DOHH2 (cell line): Measurements from ENCODE around the gene GMDS.

ENCODE experiments used
- H3F3A ChIP-seq: fragments of 200-600 bp; sonication (generic), shearing (Covaris generic); 2 replicates; pipeline ENCODE4 v1.6.0; 2016; ENCODE audit warnings: antibody characterized with exemption, mild to moderate bottlenecking; ENCODE audit not compliant: control insufficient read depth, insufficient read depth
- H3K27ac ChIP-seq: fragments of 200-600 bp; sonication (generic); 2 replicates; pipeline ENCODE4 v1.5.1; 2014; ENCODE audit warnings: low read depth, mild to moderate bottlenecking, low read length, moderate library complexity
- H3K27me3 ChIP-seq: fragments of 200-600 bp; sonication (generic); 2 replicates; pipeline ENCODE4 v1.6.1; 2014; ENCODE audit warnings: mild to moderate bottlenecking, low read length, mixed read lengths; ENCODE audit not compliant: control insufficient read depth
- H3K36me3 ChIP-seq: fragments of 200-600 bp; sonication (generic); 2 replicates; pipeline ENCODE4 v1.6.1; 2014; ENCODE audit warnings: mild to moderate bottlenecking, low read length, moderate library complexity, mixed read lengths; ENCODE audit not compliant: control insufficient read depth
- H3K4me1 ChIP-seq: fragments of 200-600 bp; sonication (generic); 2 replicates; pipeline ENCODE4 v1.6.1; 2014; ENCODE audit warnings: mild to moderate bottlenecking, low read length, mixed read lengths; ENCODE audit not compliant: control insufficient read depth
- H3K4me2 ChIP-seq: fragments of 200-600 bp; sonication (generic); 2 replicates; pipeline ENCODE4 v1.6.0; 2014; ENCODE audit warnings: mild to moderate bottlenecking, low read length, moderate library complexity
- H3K4me3 ChIP-seq: fragments of 200-600 bp; sonication (generic); 2 replicates; pipeline ENCODE4 v1.5.1; 2014; ENCODE audit warnings: mild to moderate bottlenecking, low read length, mixed read lengths
- H3K79me2 ChIP-seq: fragments of 200-600 bp; sonication (generic); 2 replicates; pipeline ENCODE4 v1.6.1; 2014; ENCODE audit warnings: mild to moderate bottlenecking, low read length, mixed read lengths; ENCODE audit not compliant: control insufficient read depth
- H3K9me2 ChIP-seq: fragments of 200-600 bp; sonication (generic); replicated peaks from 2 replicates; pipeline ENCODE4 v1.6.1; 2014; ENCODE audit warnings: mild to moderate bottlenecking, low read length, mixed read lengths; ENCODE audit not compliant: control insufficient read depth
- H3K9me3 ChIP-seq: fragments of 200-600 bp; sonication (generic); 2 replicates; pipeline ENCODE4 v1.6.1; 2014; ENCODE audit warnings: antibody characterized with exemption, low read length, mixed read lengths; ENCODE audit not compliant: control insufficient read depth, insufficient read depth
- H4K20me1 ChIP-seq: fragments of 200-600 bp; sonication (generic); 2 replicates; pipeline ENCODE4 v1.6.0; 2014; ENCODE audit warnings: low read depth, mild to moderate bottlenecking, antibody characterized with exemption, low read length, moderate library complexity; ENCODE audit not compliant: control insufficient read depth, insufficient read depth
- CTCF ChIP-seq: fragments of 200-600 bp; sonication (generic); IDR thresholded peaks from one replicate; pipeline ENCODE4 v1.5.1; 2014; ENCODE audit warnings: antibody characterized with exemption, mild to moderate bottlenecking, low read depth, low read length; ENCODE audit not compliant: poor library complexity, severe bottlenecking
- EZH2phosphoT487 ChIP-seq: fragments of 200-600 bp; sonication (generic); IDR thresholded peaks from 2 replicates; pipeline ENCODE4 v1.6.1; 2017; ENCODE audit warnings: borderline replicate concordance, mild to moderate bottlenecking, antibody characterized with exemption, low read length, moderate library complexity, mixed read lengths

GMDS gene

GRCh38 chr6:2208468-2208867 is 36.9 kb downstream of the GMDS start:
- no peak for TF ChIP-seq CTCF
- TF ChIP-seq EZH2phosphoT487, result no peak
- Histone ChIP-seq H3K36me3 (no peaks in the 10 kb centered on the region), H3K79me2 (peaks cover 9% of the 10 kb centered on the region; the same call in 1 of the 2 replicates), H3K9me3 (no peaks in the 10 kb centered on the region), H3K9me2 (no peaks in the 10 kb centered on the region), H4K20me1 (peaks cover 2% of the 10 kb centered on the region; the same call in 1 of the 2 replicates), H3K4me1 (no peaks in the 10 kb centered on the region), H3F3A (no peaks in the 10 kb centered on the region), H3K4me3 (no peak overlapping the region), H3K27me3 (no peaks in the 10 kb centered on the region), H3K27ac (no peak overlapping the region), H3K4me2 (no peak overlapping the region)

DNA sequence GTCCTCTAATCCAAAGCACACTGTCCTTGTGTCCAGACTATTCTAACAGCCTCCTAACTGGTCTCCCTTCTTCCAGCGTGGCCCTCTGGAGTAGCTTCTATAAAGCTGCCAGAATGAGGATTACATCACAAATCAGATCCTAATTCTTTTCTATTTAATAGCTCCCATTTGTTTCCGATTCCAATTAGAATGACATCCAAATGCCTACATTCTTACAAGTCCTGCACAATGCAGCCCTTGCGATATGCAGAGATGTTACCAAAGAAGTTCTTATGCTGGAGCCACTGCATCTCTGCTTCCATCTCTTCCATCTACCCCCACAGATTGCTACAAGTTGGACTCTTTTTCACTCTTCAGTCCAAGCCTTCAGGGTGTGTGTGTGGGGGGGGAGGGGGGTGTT is 40.0 kb downstream of the GMDS start:
- H3K4me2 ChIP-seq, result no peak overlapping the region
- peaks cover 2% of the 10 kb centered on the region; the same call in 1 of the 2 replicates for H4K20me1 ChIP-seq
- H3K79me2 ChIP-seq, result peaks cover 7% of the 10 kb centered on the region; the same call in 1 of the 2 replicates
- no peaks in the 10 kb centered on the region for H3K9me2 ChIP-seq
- no peaks in the 10 kb centered on the region for H3K4me1 ChIP-seq
- TF ChIP-seq EZH2phosphoT487 (no peak), CTCF (no peak)
- no peaks in the 10 kb centered on the region for H3K36me3 ChIP-seq
- H3K9me3 ChIP-seq, result no peaks in the 10 kb centered on the region
- no peaks in the 10 kb centered on the region for H3K27me3 ChIP-seq
- H3K27ac ChIP-seq, result no peak overlapping the region
- no peaks in the 10 kb centered on the region for H3F3A ChIP-seq
- H3K4me3 ChIP-seq, result no peak overlapping the region

DNA sequence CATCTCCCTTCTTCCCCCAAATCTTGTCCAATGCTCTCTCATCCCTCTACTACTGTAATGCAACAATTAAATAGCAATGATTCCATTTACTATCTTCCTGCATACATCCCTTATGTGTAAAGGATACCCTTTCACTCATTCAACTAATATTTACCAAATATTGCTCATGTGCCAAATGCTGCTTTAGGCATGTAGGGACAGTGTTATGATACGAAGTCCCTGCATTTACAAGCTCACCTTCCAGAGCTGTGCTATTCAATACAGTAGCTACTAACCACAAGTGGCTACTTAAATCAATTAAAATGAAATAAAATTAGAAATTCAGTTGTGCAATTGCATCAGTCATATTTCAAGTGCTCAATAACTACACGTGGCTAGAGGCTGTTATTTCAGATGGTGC is 41.1 kb downstream of the GMDS start:
- peaks cover 7% of the 10 kb centered on the region; the same call in 1 of the 2 replicates for H3K79me2 ChIP-seq

More for the DNA sequence above, 41.1 kb downstream of the GMDS start:
- no peaks in the 10 kb centered on the region for H3F3A ChIP-seq
- H3K4me1 ChIP-seq, result no peaks in the 10 kb centered on the region
- TF ChIP-seq CTCF (no peak), EZH2phosphoT487 (no peak)
- no peak overlapping the region for H3K27ac ChIP-seq
- no peaks in the 10 kb centered on the region for H3K36me3 ChIP-seq
- no peak overlapping the region for H3K4me2 ChIP-seq
- no peak overlapping the region for H3K4me3 ChIP-seq
- H4K20me1 ChIP-seq, result peaks cover 2% of the 10 kb centered on the region
- no peaks in the 10 kb centered on the region for H3K9me2 ChIP-seq
- H3K27me3 ChIP-seq, result no peaks in the 10 kb centered on the region
- no peaks in the 10 kb centered on the region for H3K9me3 ChIP-seq
